GM10847 (cell line): ENCODE data around the gene SNRNP27.

ENCODE experiments used
- POLR2A ChIP-seq: IDR thresholded peaks from 2 replicates; pipeline ENCODE4 v1.6.1; 2011; ENCODE audit not compliant: insufficient read length; ENCODE audit errors: extremely low read depth

The SNRNP27 gene

DNA sequence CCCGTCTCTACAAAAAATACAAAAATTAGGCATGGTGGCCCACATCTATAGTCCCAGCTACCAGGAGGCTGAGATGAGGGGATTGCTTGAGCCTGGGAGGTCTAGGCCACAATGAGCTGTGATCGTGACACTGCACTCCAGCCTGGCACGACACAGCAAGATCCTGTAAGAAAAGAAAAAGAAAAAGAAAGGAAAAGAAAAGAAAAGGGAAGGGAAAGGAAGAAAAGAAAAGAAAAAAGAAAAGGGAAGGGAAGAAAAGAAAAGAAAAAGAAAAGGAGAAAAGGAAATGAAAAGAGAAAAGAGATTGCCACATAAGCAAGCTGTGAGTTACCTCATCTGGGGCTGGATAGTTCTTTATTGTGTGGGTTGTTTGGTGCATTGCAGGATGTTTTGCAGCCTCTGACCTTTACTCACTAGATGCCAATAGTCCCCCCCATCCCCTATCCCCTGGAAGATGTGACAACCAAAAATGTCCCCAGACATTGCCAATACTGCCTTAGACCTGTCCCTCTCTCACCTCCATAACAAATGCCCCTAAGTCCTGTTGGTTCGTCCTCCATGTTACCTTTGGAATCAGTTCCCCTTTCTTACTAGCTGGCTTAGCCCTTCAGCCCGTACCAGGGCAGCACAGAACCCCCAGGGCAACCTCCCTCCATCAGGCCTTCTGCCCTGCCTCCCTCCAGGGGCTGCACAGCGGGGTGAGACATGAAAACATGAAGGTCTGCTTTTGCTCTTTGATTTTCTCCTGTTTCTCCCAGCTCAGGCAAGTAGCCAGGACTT is 58.8 kb downstream of the SNRNP27 start:
- no peak for TF ChIP-seq POLR2A

DNA sequence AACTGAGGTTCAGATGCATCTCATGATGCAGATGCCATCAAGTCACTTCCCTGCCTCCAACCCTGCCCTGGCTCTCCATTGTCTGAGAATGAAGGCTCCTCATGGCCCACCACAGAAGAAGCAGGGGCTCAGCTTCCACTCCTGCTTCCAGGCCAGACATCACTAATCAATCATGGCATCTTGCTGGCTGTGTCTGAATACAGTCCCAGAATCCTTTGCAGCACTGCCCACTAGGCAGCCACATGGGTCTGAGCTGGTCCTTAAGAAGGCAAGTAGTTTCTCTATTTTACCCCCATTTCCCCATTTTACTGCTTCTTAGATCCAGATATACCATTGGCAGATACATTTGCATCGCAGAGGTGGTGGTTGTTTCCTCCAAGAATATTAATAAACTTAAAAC is 60.3 kb downstream of the SNRNP27 start:
- no peak for TF ChIP-seq POLR2A
